Subcutaneous adipose tissue (tissue), 4 donors: ENCODE measurements around the gene EFCAB6. TPM values are rescaled to one million over a fixed set of nuclear protein-coding genes. Genes with fewer than 3 reads are reported as not detected.

Experiments used
- total RNA-seq, 4 donors: library from RNA; depleted of rRNA; stranded (reverse); fragments of >200 nt; gene quantifications; one replicate each; pipeline ENCODE4 v1.1.0, GENCODE V29; 2016
- TF ChIP-seq, protein P1 (sequence below): fragments of 450-650 bp; IDR thresholded peaks from one replicate; pipeline ENCODE4 v1.5.1; 2016; ENCODE audit warnings: low read depth, mild to moderate bottlenecking, control low read depth, antibody characterized with exemption, moderate library complexity

The EFCAB6 gene
- total RNA-seq, 4 donors from 2014 or later: 2.1 to 4.0 (median 2.4) TPM

DNA sequence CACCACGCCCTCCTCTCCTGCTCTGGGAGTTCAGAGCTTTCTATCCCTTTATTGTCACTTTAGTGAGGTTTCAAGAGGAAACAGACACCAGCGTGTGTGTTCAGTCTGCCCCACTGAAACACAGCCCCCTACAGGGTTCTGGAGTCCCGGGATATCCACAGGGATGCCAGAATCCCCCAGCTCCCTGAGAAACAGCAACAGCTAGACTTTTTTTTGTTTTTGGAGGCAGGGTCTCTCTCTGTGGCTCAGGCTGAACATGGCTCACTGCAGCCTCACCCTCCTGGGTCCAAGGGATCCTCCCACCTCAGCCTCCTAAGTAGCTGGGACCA, 39.8 kb upstream of the EFCAB6 start:
- TF ChIP-seq, protein P1, sequence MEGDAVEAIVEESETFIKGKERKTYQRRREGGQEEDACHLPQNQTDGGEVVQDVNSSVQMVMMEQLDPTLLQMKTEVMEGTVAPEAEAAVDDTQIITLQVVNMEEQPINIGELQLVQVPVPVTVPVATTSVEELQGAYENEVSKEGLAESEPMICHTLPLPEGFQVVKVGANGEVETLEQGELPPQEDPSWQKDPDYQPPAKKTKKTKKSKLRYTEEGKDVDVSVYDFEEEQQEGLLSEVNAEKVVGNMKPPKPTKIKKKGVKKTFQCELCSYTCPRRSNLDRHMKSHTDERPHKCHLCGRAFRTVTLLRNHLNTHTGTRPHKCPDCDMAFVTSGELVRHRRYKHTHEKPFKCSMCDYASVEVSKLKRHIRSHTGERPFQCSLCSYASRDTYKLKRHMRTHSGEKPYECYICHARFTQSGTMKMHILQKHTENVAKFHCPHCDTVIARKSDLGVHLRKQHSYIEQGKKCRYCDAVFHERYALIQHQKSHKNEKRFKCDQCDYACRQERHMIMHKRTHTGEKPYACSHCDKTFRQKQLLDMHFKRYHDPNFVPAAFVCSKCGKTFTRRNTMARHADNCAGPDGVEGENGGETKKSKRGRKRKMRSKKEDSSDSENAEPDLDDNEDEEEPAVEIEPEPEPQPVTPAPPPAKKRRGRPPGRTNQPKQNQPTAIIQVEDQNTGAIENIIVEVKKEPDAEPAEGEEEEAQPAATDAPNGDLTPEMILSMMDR: no peak

DNA sequence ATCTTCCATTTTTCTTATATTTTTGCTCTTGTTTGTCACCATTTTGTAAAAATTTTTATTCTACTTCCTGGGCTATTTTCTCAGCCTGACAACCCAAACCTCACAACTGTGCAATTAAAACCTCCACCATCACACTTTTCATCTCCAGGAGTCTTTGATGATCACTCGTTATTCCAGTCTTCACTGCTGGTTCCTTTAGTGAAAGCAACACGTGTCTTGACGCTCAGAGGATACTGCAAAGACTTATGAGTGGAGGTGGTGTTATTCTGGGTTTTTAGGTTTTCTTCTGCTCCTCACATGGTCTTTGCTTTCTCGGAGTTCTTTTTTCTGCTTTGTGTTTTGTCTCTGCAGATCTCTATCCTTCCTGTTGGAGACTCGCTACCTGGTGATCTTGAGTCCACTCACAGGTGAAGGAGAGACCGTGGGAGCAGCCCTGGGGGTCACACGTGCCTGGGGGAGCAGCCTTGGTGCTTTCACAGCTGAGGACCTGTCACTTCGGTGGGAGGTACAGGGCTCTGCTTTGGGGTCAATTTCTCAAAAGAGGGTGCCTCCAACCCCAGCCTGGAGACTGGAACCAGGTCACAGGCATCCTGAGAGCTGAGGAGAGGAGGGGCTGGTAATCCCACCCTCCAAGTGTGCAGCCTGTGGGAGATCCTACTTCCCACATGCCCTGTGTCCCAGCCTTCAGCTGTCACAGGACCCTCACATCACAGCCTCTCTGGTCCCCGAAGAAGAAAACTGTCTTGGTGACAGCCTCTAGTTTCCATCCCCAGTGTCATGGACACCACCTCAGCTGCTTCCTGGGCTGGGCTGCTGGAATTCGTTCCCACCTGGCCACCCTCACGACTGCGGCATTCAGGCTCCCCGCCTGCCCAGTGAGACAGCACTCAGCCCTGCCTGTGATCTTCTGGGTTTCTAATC, 39.2 kb upstream of the EFCAB6 start:
- TF ChIP-seq, protein P1: no peak

- TF ChIP-seq, protein P1: no peak
These were observed 38.4 kb upstream of the EFCAB6 start for GRCh38 chr22:43850529-43850928.

DNA sequence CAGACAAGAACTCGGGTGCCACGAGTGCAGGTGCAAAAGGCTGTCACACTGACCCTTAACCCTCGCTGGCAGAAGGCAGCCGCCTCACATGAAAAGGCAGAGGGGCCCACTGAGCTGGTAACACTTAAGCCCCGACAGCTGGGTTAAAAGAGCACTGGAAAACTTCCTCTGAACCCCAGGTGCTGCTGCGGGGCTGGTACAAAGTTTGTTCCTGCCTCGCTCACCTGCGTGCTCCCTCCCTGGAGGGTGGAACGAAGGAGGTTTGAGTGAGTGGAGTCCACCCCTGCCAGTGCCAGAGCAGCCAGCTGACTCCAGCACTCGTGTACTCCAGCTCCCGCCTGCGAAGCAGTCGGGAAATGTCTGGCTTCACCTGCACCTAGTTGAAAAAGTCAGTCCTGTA, 37.6 kb upstream of the EFCAB6 start:
- TF ChIP-seq, protein P1: no peak

DNA sequence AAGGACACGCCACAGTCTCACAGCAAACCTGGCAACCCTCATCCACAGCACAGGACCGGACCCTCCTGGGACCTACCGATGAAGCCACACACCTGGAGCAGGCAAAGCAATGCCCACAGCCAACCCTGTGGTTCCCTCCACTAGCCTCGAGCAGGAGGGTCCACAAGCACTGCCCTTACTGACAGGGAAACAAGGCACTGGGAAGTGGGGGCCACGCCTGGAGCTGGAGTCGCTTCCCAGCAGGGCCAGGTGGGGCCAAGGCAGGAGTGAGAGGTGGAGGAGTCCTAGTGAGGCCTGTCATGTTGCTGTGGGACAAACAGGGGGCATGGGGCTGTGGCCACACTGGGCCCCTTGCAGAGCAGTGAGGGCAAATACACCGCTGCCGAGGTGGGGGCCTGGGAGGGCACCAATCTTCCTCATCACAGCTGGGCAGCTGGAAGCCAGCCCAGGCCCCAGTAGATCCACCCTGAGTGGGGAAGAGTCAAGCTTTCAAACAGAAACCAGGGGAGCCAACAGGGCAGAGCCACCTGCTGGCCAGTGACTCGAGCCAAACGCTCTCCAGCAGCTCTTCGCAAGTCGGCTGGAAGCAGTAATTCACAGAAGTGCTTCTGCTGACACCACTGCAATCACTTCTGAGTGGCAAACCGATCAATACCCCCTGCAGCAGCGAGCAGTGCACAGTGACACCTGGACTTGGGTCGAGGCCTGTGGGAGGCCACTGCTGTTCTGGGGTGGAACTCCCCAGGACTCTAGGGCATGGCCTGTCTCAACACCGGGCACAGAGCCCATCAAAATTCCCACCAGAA, 36.5 kb upstream of the EFCAB6 start:
- TF ChIP-seq, protein P1: no peak

DNA sequence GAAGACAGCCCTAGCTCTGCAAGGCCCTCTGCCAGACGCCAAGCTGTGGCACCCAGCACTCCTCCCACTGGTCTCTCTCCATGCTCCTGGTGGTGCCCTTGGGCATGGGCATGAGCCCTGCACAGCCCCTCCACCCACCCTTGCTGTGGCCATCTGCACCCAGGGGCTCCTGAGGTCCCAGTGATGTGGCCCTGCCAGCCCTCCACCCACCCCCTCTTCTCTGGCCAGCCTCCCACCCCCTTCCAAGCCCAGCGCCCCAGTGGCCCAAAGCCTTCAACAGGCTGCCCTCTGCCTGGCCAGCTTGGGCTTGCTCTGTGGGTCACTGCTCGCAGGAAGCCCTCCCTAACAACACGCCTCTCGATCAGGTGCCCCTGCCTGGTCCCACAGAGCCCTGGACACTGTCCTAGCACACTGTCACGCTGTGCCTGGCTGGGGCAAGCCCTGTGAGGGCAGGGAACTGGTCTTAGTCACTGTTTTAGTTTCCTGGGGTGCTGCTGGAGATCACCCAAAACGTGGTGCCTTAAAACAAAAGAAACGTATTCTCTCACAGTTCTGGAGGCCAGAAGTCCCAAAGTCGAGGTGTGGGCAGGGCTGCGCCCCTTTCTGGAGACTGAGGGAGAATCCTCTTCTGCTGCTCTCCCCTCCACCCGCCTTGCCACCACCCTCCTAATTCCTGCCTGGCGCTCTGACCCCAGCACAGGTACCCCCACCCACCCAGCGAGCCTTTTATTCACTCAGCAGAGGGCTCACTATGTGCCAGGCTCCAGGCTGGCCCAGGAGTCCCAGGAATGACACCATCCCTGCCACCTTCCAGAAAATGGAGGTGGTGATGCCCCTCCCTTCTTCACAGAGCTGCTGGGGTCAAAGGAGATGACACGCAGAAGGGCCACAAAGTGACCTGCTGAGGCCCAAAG, 35.5 kb upstream of the EFCAB6 start:
- TF ChIP-seq, protein P1: no peak
